B cell (primary cell): ENCODE results near the gene ASCC2. TPM values are rescaled to one million over a fixed set of nuclear protein-coding genes. Genes with fewer than 3 reads are reported as not detected.

Source experiments
- ATAC-seq: fragments of 200-7000 bp; cut with Tn5 transposase; one replicate; pipeline ENCODE4 v1.10.0; 2021; ENCODE audit warnings: low read depth, mild to moderate bottlenecking, moderate number of reproducible peaks, moderate library complexity
- CTCF ChIA-PET: fragments of 350-600 bp; sonication (Branson Sonifier 250); formaldehyde crosslinking; loops from one replicate; lab custom pipeline; 2021; ENCODE audit warnings: antibody characterized with exemption, inconsistent platforms; lab: Charles Lee
- POLR2A ChIA-PET: fragments of 350-600 bp; sonication (Branson Sonifier 250); formaldehyde crosslinking; loops from one replicate; lab custom pipeline; 2021; ENCODE audit warnings: antibody characterized with exemption; lab: Charles Lee
- DNase-seq: peaks from one replicate; pipeline ENCODE4 v3.0.0; 2013
- H2AFZ ChIP-seq: 2 replicates; pipeline ENCODE4 v1.6.1; 2012; ENCODE audit warnings: mild to moderate bottlenecking, low read depth, low read length; ENCODE audit not compliant: insufficient read depth, poor library complexity, severe bottlenecking
- H3K27ac ChIP-seq, 2 donors: 1 replicate in 1 of 2; 2 replicates in 1 of 2; pipeline ENCODE4 v1.5.1; 2012 to 2013; ENCODE audit warnings: low read length in 2 of 2, mild to moderate bottlenecking in 2 of 2, moderate library complexity in 1 of 2
- H3K27me3 ChIP-seq, 4 experiments: fragments of 200-600 bp in 1 of 4; sonication (generic) in 1 of 4; replicated peaks in 1 of 4; 1 replicate in 2 of 4; 2 replicates in 2 of 4; pipeline versions ENCODE4 v1.6.1 to v1.7.0; 2013 to 2016; ENCODE audit warnings: low read length in 3 of 4, mild to moderate bottlenecking in 2 of 4, mixed read lengths in 1 of 4, moderate library complexity in 1 of 4; ENCODE audit not compliant: insufficient read depth in 4 of 4, control insufficient read depth in 3 of 4; ENCODE audit errors: control extremely low read depth in 1 of 4
- H3K36me3 ChIP-seq, 2 experiments: replicated peaks in 1 of 2; 1 replicate in 1 of 2; 2 replicates in 1 of 2; pipeline versions ENCODE4 v1.6.1 to v1.7.1; 2013; ENCODE audit warnings: low read length in 1 of 2; ENCODE audit not compliant: insufficient read depth in 2 of 2, control insufficient read depth in 1 of 2; ENCODE audit errors: control extremely low read depth in 1 of 2, extremely low read depth in 1 of 2
- H3K4me1 ChIP-seq, 2 donors: fragments of 200-600 bp in 1 of 2; sonication (generic) in 1 of 2; 1 replicate in 1 of 2; 2 replicates in 1 of 2; pipeline versions ENCODE4 v1.5.1 to v1.6.1; 2013 to 2017; ENCODE audit warnings: low read length in 2 of 2; ENCODE audit not compliant: control insufficient read depth in 2 of 2, insufficient read depth in 2 of 2
- H3K4me2 ChIP-seq: replicated peaks from 2 replicates; pipeline ENCODE3; 2012; ENCODE audit warnings: mild to moderate bottlenecking, low read depth, low read length; ENCODE audit not compliant: poor library complexity, severe bottlenecking
- H3K4me3 ChIP-seq, 5 experiments: fragments of 200-600 bp in 1 of 5; sonication (generic) in 1 of 5; 1 replicate in 3 of 5; 2 replicates in 2 of 5; pipeline versions ENCODE4 v1.5.1 to v1.7.0; 2011 to 2016; ENCODE audit warnings: low read length in 4 of 5, mild to moderate bottlenecking in 4 of 5, low read depth in 2 of 5, control low read depth in 1 of 5, moderate library complexity in 1 of 5; ENCODE audit not compliant: insufficient read depth in 1 of 5; ENCODE audit errors: control extremely low read depth in 1 of 5, extremely low read depth in 1 of 5
- H3K79me2 ChIP-seq: fragments of 200-600 bp; sonication (generic); one replicate; pipeline ENCODE4 v1.6.0; 2016; ENCODE audit warnings: low read length; ENCODE audit not compliant: control insufficient read depth, insufficient read depth
- H3K9ac ChIP-seq: fragments of 200-600 bp; sonication (generic); 2 replicates; pipeline ENCODE4 v1.6.1; 2017; ENCODE audit warnings: mild to moderate bottlenecking, low read length, moderate library complexity
- H3K9me3 ChIP-seq, 3 donors: one replicate each; pipeline versions ENCODE4 v1.6.1 to v1.7.1; 2013; ENCODE audit warnings: low read length in 2 of 3; ENCODE audit not compliant: control insufficient read depth in 2 of 3, insufficient read depth in 1 of 3; ENCODE audit errors: control extremely low read depth in 1 of 3
- H4K20me1 ChIP-seq: 2 replicates; pipeline ENCODE4 v1.6.0; 2012; ENCODE audit warnings: mild to moderate bottlenecking, low read length; ENCODE audit not compliant: insufficient read depth, control insufficient read depth, poor library complexity, severe bottlenecking
- H3K27ac Mint-ChIP-seq: one replicate; pipeline ENCODE4 v1.8.0; 2021; ENCODE audit warnings: mixed read lengths
- H3K27me3 Mint-ChIP-seq: one replicate; pipeline ENCODE4 v1.8.0; 2021; ENCODE audit warnings: mixed read lengths
- H3K4me1 Mint-ChIP-seq: one replicate; pipeline ENCODE4 v1.8.0; 2021; ENCODE audit warnings: mixed read lengths
- H3K4me3 Mint-ChIP-seq: one replicate; pipeline ENCODE4 v1.8.0; 2021; ENCODE audit warnings: mixed read lengths
- H3K9me3 Mint-ChIP-seq: one replicate; pipeline ENCODE4 v1.8.0; 2022; ENCODE audit warnings: mixed read lengths; ENCODE audit not compliant: insufficient read depth
- EZH2 ChIP-seq: IDR thresholded peaks from 2 replicates; pipeline ENCODE4 v1.6.1; 2012; ENCODE audit warnings: borderline replicate concordance, low read depth, mild to moderate bottlenecking, moderate library complexity, low read length; ENCODE audit not compliant: insufficient read depth, poor library complexity, severe bottlenecking
- WGBS: methylation state at CpG from one replicate; pipeline ENCODE4 v1.1.5; 2013; ENCODE audit warnings: missing lambda C conversion rate; ENCODE audit not compliant: insufficient coverage; 5-methylcytosine and 5-hydroxymethylcytosine counted together
- intact Hi-C: fragments of 100-400 bp; cut with micrococcal nuclease; formaldehyde crosslinking; loops from one replicate; pipeline ENCODE4 v1.10.0; 2022
- polyA plus RNA-seq: library from polyadenylated mRNA; depleted of rRNA; stranded (reverse); fragments of >200 nt; gene quantifications from 2 replicates; pipeline ENCODE4 v1.2.3, GENCODE V29; 2012
- total RNA-seq, 2 donors: library from RNA; stranded (reverse); fragments of 120-200 nt in 1 of 2; gene quantifications; 1 replicate in 1 of 2; 2 replicates in 1 of 2; pipeline versions ENCODE4 v1.2.3 to v1.2.4, GENCODE V29; 2013 to 2022
- TF ChIP-seq, protein P1 (sequence below): fragments of 200-600 bp; IDR thresholded peaks from one replicate; pipeline ENCODE4 v1.8.0; 2022; ENCODE audit warnings: antibody characterized with exemption, mild to moderate bottlenecking

ASCC2 gene
- total and polyA plus RNA-seq, 2 donors (not counting 1 experiment from before 2014, with no cell fraction given) = 81.1 to 84.0 TPM

DNA sequence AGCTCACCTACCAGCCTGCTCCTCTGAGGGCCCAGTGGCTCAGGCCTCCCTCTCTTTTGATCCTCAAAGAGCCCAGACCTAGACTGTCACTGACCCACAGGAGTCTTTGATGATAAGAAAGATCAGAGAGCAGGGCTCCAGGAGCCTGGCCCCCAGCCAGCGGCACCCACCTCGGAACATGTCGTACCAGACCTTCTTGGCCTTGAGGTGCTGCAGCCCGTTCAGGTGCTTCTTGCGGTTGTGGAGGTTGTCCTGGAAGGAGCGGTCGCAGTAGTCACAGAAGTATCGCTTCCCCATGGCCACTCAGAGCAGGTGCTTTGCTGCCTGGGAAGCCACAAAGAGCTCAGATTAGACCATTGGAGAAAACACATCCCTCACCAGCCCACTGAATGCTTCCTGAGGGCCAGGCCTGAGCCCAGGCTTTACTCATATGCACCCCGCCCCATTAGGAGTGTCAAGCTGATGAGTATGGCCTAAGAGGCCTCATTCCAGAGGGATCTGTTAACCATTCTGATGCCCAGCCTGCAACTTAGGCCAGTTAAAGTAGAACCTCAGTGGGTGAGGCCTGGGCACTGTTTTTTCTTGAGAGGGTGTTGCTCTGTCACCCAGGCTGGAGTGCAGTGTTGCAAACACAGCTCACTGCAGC lies 89.7 kb downstream of the ASCC2 start:
- Histone ChIP-seq H3K4me1 (no peaks in the 10 kb centered on the region), H3K9me3 (no peaks in the 10 kb centered on the region), H3K36me3 (peaks cover 0 to 34% of the 10 kb centered on the region in 2 experiments), H3K79me2 (peaks cover 6% of the 10 kb centered on the region), H3K4me3 (no peak overlapping the region), H3K27ac (no peak overlapping the region), H3K27me3 (no peaks in the 10 kb centered on the region), H3K9ac (no peak overlapping the region), H3K4me2 (no peak overlapping the region), H2AFZ (no peak overlapping the region), H4K20me1 (peaks cover 12% of the 10 kb centered on the region)
- no peak for DNase-seq
- Mint-ChIP-seq H3K4me1 (no peaks in the 10 kb centered on the region), H3K9me3 (no peaks in the 10 kb centered on the region), H3K27ac (no peak overlapping the region), H3K4me3 (no peak overlapping the region), H3K27me3 (no peaks in the 10 kb centered on the region)
- ChIA-PET CTCF (no interaction called here), POLR2A (no interaction called here)
- intact Hi-C loops = no loop called here
- TF ChIP-seq, protein P1, sequence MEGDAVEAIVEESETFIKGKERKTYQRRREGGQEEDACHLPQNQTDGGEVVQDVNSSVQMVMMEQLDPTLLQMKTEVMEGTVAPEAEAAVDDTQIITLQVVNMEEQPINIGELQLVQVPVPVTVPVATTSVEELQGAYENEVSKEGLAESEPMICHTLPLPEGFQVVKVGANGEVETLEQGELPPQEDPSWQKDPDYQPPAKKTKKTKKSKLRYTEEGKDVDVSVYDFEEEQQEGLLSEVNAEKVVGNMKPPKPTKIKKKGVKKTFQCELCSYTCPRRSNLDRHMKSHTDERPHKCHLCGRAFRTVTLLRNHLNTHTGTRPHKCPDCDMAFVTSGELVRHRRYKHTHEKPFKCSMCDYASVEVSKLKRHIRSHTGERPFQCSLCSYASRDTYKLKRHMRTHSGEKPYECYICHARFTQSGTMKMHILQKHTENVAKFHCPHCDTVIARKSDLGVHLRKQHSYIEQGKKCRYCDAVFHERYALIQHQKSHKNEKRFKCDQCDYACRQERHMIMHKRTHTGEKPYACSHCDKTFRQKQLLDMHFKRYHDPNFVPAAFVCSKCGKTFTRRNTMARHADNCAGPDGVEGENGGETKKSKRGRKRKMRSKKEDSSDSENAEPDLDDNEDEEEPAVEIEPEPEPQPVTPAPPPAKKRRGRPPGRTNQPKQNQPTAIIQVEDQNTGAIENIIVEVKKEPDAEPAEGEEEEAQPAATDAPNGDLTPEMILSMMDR = no peak
- TF ChIP-seq EZH2 = no peak
- WGBS = 100% methylated on average over 6 of the region's 9 CpGs
- ATAC-seq = no peak

GRCh38 chr22:29747832-29748231 lies 90.2 kb downstream of the ASCC2 start:
- ChIA-PET POLR2A (no interaction called here), CTCF (interaction anchor here (0.5 kb wide), 1 partner anchor 363 kb away, joined by 3 read pairs; no protein-coding TSS in a partner anchor)
- WGBS = 97% methylated on average over 7 of the region's 7 CpGs
- ATAC-seq = no peak
- Mint-ChIP-seq H3K9me3 (no peaks in the 10 kb centered on the region), H3K27ac (no peak overlapping the region), H3K4me1 (no peaks in the 10 kb centered on the region), H3K27me3 (no peaks in the 10 kb centered on the region), H3K4me3 (no peak overlapping the region)
- no peak overlapping the region for H3K9ac ChIP-seq
- peaks cover 0 to 34% of the 10 kb centered on the region in 2 experiments for H3K36me3 ChIP-seq
- no peak overlapping the region for H3K27ac ChIP-seq
- H3K4me1 ChIP-seq = no peaks in the 10 kb centered on the region
- H3K4me3 ChIP-seq = no peak overlapping the region
- H2AFZ ChIP-seq = no peak overlapping the region
- peaks cover 12% of the 10 kb centered on the region for H4K20me1 ChIP-seq
- no peak for TF ChIP-seq EZH2
- TF ChIP-seq, protein P1 = no peak
- DNase-seq = no peak
- peaks cover 6% of the 10 kb centered on the region for H3K79me2 ChIP-seq
- H3K27me3 ChIP-seq = no peaks in the 10 kb centered on the region
- H3K4me2 ChIP-seq = no peak overlapping the region
- no peaks in the 10 kb centered on the region for H3K9me3 ChIP-seq
- intact Hi-C loops = no loop called here
